NB4 (cell line): Measurements from ENCODE around the gene CSMD2.

ENCODE experiments used
- DNase-seq: peaks from one replicate; pipeline ENCODE4 v3.0.0; 2010; ENCODE audit warnings: low read depth
- H3K4me3 ChIP-seq: one replicate; pipeline ENCODE4 v1.5.1; 2011; ENCODE audit warnings: mild to moderate bottlenecking, low read depth, low read length, moderate library complexity
- MYC ChIP-seq: IDR thresholded peaks from 2 replicates; pipeline ENCODE4 v1.6.1; 2011; ENCODE audit warnings: low read depth, low read length
- POLR2A ChIP-seq: IDR thresholded peaks from 2 replicates; pipeline ENCODE4 v1.6.1; 2011; ENCODE audit warnings: mild to moderate bottlenecking; ENCODE audit not compliant: insufficient read length; ENCODE audit errors: extremely low read depth
- TF ChIP-seq, protein P1 (sequence below): IDR thresholded peaks from 2 replicates; pipeline ENCODE4 v1.6.1; 2011; ENCODE audit warnings: low read depth, low read length
- TF ChIP-seq, protein P2 (sequence below): IDR thresholded peaks from one replicate; pipeline ENCODE4 v1.5.1; 2012; ENCODE audit warnings: low read depth, low read length

Gene CSMD2

DNA sequence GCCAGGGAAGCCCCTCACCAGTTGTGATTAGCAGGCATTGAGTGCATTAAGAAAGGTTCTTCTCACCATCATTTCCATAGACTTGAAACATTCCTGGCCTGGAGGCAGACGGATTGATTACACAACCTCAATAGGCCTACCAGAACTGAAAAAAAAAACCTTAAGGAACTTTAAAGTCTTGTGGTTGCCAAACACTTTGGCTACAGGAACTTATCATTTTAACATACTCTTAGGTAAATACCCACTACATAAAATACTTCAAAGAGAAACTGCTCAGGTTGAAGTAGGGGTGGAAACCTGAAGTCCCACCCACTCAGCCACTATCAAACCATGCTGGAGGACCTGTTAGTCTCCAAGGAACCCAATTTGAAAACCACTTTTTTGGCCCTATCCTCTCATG, 323.5 kb downstream of the CSMD2 start:
- no peak for TF ChIP-seq MYC
- TF ChIP-seq, protein P1, sequence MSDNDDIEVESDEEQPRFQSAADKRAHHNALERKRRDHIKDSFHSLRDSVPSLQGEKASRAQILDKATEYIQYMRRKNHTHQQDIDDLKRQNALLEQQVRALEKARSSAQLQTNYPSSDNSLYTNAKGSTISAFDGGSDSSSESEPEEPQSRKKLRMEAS, result no peak
- no peak for DNase-seq
- no peak overlapping the region for H3K4me3 ChIP-seq

DNA sequence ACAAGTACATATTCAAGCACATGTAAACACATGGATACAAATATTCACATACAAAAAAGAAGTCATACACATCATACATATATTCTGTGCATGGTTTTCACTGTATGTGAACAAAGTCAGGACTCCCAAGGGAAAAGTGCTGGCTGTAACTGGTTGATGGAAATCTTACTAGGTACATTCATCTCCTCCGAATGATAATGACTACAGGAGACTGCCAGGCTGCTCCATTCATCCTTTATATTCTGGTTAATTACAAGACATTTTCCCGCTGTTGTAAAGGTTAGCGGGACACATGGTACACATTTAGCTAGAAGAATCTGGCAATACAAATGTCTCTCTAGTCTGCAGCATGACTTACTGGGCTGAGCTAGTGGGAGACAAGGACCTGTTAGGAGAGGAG, 327.4 kb downstream of the CSMD2 start:
- TF ChIP-seq POLR2A, result no peak
- TF ChIP-seq, protein P2, sequence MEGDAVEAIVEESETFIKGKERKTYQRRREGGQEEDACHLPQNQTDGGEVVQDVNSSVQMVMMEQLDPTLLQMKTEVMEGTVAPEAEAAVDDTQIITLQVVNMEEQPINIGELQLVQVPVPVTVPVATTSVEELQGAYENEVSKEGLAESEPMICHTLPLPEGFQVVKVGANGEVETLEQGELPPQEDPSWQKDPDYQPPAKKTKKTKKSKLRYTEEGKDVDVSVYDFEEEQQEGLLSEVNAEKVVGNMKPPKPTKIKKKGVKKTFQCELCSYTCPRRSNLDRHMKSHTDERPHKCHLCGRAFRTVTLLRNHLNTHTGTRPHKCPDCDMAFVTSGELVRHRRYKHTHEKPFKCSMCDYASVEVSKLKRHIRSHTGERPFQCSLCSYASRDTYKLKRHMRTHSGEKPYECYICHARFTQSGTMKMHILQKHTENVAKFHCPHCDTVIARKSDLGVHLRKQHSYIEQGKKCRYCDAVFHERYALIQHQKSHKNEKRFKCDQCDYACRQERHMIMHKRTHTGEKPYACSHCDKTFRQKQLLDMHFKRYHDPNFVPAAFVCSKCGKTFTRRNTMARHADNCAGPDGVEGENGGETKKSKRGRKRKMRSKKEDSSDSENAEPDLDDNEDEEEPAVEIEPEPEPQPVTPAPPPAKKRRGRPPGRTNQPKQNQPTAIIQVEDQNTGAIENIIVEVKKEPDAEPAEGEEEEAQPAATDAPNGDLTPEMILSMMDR, result no peak
- TF ChIP-seq MYC, result no peak
- TF ChIP-seq, protein P1, result no peak
- no peak for DNase-seq
- no peak overlapping the region for H3K4me3 ChIP-seq

DNA sequence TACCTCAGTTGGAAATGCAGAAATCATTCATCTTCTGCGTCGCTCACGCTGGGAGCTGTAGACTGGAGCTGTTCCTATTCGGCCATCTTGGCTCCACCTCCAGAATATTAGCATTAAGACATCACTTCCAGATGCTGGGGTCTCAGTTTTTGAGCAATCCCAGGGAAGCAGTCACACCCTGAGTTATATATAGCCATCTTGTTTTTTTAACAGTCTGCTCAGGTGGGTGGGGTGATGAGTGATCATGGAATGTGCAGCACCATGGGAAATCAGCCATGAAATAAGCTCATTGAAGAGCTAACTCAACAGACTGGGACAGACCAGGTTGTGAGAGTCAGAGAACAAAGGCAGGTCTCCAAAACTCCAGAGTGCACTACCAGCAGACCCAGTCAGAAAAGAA, 328.1 kb downstream of the CSMD2 start:
- no peak for DNase-seq
- TF ChIP-seq POLR2A, result no peak
- TF ChIP-seq, protein P1, result no peak
- no peak for TF ChIP-seq MYC
- no peak overlapping the region for H3K4me3 ChIP-seq

DNA sequence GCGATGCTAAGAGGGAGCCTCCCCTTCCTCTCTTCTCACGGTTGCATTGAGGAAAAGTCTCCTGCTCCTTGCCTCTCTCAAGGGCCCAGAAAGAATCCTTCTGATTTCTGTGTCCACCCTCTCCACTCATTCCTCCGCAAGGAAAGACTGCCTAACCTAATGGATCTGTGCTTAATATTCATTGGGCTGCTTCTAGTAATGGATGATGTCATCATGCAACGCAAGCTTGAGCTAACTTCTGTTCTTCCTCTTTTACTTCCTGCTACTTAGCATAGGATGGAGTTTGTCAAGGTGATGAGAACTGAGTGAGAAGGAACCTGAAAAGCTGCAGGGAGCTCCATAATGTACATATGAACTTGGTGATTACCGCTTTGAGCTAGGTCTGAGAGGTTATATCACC, 336.4 kb downstream of the CSMD2 start:
- no peak for DNase-seq
- TF ChIP-seq POLR2A (no peak), MYC (no peak)
- TF ChIP-seq, protein P2, result no peak
- TF ChIP-seq, protein P1, result no peak
- H3K4me3 ChIP-seq, result no peak overlapping the region

DNA sequence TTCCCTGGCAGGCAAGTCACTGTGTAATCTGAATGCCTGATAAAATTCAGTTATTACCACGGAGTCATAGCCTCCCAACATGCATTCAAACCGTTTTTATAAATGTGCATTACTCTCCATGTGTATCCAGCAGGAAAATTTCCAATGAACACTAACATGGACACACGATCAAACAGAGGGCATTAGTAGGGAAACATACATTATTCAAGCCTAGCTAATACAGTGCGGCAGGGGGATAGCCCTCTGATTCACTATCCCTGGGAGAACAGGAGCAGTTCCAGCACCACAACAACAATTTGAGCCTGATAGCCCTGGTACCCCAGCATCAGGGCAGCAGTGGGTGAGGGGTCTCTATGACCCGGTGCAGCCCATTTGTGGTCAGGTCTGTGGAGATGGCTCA, 337.0 kb downstream of the CSMD2 start:
- TF ChIP-seq POLR2A (no peak), MYC (no peak)
- TF ChIP-seq, protein P2, result no peak
- TF ChIP-seq, protein P1, result no peak
- DNase-seq, result no peak
- H3K4me3 ChIP-seq, result no peak overlapping the region

DNA sequence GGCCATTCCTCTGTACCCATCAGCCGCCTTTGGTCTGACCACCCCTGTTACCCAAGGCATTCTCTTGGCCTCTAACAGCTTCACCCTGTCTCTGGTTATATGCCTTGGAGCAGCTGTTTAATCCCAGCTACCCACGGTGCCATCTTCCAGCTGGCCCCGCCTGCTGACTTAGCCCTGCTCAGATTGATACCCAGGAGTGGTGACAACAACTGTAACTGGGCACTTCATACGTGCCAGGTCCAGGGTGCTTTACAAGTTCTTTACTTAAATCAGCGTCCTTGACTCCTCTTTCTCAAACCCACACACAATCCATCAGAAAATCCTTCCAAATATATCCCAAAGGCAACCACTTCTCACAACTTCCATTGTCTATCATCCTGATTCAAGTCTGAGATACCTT, 338.3 kb downstream of the CSMD2 start:
- no peak overlapping the region for H3K4me3 ChIP-seq
- DNase-seq, result no peak
- TF ChIP-seq POLR2A (no peak), MYC (no peak)
- TF ChIP-seq, protein P1, result no peak
- TF ChIP-seq, protein P2, result no peak

DNA sequence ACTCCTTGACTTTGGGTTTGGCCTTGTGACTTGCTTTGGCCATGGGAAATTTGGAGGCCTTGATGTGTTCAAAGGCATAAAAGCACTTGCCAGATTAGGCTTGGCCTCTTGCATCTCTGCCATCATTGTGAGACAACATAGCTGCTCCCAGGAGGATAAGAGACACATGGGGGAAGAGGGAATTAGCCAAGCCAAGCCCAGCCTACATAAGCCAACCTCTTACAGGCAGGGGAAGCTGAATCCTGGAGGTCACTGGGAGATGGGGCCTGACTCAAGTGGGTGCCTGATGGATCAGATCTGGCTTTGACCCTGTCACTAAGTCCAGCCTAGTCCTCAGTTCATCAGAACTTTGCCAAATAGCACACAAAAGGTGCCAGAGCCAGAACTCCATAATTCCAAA, 338.7 kb downstream of the CSMD2 start:
- no peak overlapping the region for H3K4me3 ChIP-seq
- DNase-seq, result no peak
- TF ChIP-seq, protein P2, result no peak
